ENCODE measurements around the gene NRIP1.
"Not testable (repeated sequence)": the region's sequence is repeated elsewhere in the genome, so short reads cannot be mapped to it uniquely, and the experiment has no call there.

Gene NRIP1

DNA sequence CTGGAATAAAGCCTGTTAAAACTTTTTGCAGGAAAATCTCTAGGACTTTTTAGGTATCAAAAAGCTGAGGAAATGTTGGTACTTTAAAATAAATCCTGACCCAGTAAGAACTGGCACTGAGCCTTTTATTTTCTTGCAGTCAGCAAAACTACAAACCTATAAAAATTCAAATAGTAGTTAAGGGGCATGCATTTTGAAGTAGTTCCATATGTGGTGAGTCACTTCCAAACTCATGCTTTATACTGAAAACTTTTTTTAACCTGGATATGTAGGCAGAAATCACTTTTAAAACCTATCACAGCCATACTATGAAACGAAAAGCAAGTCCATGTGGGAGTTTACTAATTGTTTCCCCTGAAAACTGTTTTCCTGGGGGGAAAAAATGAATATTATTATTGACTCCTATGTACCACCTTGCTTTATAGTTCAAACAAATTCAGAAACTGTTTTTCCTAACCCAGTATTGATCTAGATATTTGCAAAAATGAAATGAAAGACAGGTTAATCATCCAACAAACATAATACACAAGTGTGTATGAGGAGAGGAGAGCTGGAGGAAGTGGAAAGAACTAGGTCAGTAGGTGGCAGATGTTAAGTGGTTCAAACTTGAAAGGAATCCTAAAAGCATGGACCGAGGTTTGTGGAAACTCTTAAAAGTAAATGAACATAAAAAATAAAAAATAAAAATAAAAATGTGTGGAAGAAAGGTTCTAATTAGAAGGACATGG lies 30.5 kb downstream of the NRIP1 start:
- Histone ChIP-seq H3K36me3 (ENCODE audit: insufficient read depth, low read depth, low read length) (no peaks in the 10 kb centered on the region), H3K4me3 (ENCODE audit: low read length) (no peak overlapping the region), H3K9ac (ENCODE audit: low read depth, low read length) (no peak overlapping the region), H3K27ac (ENCODE audit: low read length) (no peak overlapping the region), H3K4me1 (ENCODE audit: insufficient read depth, low read length) (peaks cover 3% of the 10 kb centered on the region; the same call in 1 of the 2 replicates), H3K27me3 (ENCODE audit: insufficient read depth, low read length) (no peaks in the 10 kb centered on the region), H3K9me3 (ENCODE audit: insufficient read depth, low read depth, low read length) (no peaks in the 10 kb centered on the region)

DNA sequence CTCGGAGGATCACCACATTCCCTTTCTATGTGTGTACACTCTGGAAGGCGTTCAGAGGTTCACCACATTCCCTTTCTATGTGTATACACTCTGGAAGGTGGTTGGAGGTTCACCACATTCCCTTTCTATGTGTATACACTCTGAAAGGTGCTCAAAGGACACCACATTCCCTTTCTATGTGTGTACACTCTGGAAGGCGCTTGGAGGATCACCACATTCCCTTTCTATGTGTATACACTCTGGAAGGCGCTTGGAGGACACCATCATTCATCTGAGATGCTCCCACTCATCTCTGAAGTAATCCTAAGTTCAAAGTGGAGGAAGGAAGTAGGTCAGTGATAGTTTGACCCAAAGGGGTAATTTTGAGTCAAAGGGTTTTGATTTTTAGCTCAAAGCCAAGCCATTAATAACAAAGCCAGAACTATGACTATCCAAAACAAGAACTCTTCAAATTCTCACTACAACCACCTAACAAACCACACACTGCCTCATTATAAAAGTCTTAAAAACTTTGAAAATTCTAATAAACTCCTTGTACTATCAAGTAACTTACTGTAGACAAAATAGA lies 32.9 kb downstream of the NRIP1 start:
- Histone ChIP-seq H3K27me3 (ENCODE audit: insufficient read depth, low read length) (no peaks in the 10 kb centered on the region), H3K9ac (ENCODE audit: low read depth, low read length) (no peak overlapping the region), H3K4me1 (ENCODE audit: insufficient read depth, low read length) (peaks cover 3% of the 10 kb centered on the region; the same call in 1 of the 2 replicates), H3K27ac (ENCODE audit: low read length) (no peak overlapping the region), H3K9me3 (ENCODE audit: insufficient read depth, low read depth, low read length) (no peaks in the 10 kb centered on the region), H3K4me3 (ENCODE audit: low read length) (no peak overlapping the region), H3K36me3 (ENCODE audit: insufficient read depth, low read depth, low read length) (no peaks in the 10 kb centered on the region)

DNA sequence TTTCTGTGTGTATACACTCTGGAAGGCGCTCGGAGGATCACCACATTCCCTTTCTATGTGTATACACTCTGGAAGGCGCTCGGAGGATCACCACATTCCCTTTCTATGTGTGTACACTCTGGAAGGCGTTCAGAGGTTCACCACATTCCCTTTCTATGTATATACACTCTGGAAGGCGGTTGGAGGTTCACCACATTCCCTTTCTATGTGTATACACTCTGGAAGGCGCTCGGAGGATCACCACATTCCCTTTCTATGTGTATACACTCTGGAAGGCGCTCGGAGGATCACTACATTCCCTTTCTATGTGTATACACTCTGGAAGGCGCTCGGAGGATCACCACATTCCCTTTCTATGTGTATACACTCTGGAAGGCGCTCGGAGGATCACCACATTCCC lies 33.4 kb downstream of the NRIP1 start:
- not testable (repeated sequence) for H3K27ac ChIP-seq (ENCODE audit: low read length); H3K27me3 ChIP-seq (ENCODE audit: insufficient read depth, low read length); H3K9me3 ChIP-seq (ENCODE audit: insufficient read depth, low read depth, low read length); H3K36me3 ChIP-seq (ENCODE audit: insufficient read depth, low read depth, low read length); H3K9ac ChIP-seq (ENCODE audit: low read depth, low read length); H3K4me1 ChIP-seq (ENCODE audit: insufficient read depth, low read length); H3K4me3 ChIP-seq (ENCODE audit: low read length)

DNA sequence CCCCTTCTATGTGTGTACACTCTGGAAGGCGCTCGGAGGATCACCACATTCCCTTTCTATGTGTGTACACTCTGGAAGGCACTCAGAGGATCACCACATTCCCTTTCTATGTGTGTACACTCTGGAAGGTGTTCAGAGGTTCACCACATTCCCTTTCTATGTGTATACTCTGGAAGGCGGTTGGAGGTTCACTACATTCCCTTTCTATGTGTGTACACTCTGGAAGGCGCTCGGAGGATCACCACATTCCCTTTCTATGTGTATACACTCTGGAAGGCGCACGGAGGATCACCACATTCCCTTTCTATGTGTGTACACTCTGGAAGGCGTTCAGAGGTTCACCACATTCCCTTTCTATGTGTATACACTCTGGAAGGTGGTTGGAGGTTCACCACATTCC lies 33.9 kb downstream of the NRIP1 start:
- H3K36me3 ChIP-seq (ENCODE audit: insufficient read depth, low read depth, low read length); H3K27me3 ChIP-seq (ENCODE audit: insufficient read depth, low read length); H3K4me3 ChIP-seq (ENCODE audit: low read length); H3K4me1 ChIP-seq (ENCODE audit: insufficient read depth, low read length); H3K9me3 ChIP-seq (ENCODE audit: insufficient read depth, low read depth, low read length); H3K27ac ChIP-seq (ENCODE audit: low read length); H3K9ac ChIP-seq (ENCODE audit: low read depth, low read length): not testable (repeated sequence)

DNA sequence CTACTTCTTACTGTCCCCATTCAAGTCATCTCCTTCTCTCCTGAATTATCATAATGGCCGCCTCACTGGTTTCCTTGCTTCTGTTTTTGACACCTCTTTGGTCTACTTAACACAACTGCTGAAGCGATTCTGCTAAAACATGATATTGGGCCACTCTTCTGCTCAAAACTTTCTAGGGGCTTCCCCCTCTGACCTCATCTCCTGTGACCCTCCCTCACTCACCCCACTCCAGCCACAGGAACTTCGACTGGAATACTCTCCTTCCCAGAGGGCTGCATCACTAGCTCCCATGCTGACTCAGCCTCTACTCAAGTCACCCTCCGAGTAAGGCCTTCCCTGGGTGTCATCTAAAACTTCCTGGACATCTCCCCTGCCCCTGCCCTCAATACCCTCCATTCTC lies 35.7 kb downstream of the NRIP1 start:
- Histone ChIP-seq H3K9ac (ENCODE audit: low read depth, low read length) (no peak overlapping the region), H3K4me1 (ENCODE audit: insufficient read depth, low read length) (no peaks in the 10 kb centered on the region), H3K27me3 (ENCODE audit: insufficient read depth, low read length) (no peaks in the 10 kb centered on the region), H3K9me3 (ENCODE audit: insufficient read depth, low read depth, low read length) (no peaks in the 10 kb centered on the region), H3K4me3 (ENCODE audit: low read length) (no peak overlapping the region), H3K27ac (ENCODE audit: low read length) (no peak overlapping the region), H3K36me3 (ENCODE audit: insufficient read depth, low read depth, low read length) (no peaks in the 10 kb centered on the region)

DNA sequence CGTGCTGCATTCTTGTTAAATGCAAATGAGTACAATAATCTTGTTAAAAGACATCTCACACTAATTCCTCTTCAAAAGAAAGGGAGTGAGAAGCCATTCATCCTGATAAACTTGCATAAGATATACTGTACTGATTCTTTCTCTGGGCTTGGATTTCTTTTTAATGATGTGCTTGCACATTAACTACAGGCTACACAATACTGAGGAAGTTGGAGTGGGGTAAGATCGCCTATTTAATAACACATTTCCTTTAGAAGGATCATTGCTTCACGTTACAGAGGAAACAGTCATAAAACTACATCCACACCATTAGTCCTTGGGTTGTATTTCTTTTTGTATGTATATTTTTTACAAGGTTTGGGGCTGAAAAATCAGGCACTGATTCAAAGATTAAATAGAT lies 36.6 kb downstream of the NRIP1 start:
- no peak overlapping the region for H3K9ac ChIP-seq (ENCODE audit: low read depth, low read length)
- no peaks in the 10 kb centered on the region for H3K4me1 ChIP-seq (ENCODE audit: insufficient read depth, low read length)
- no peaks in the 10 kb centered on the region for H3K9me3 ChIP-seq (ENCODE audit: insufficient read depth, low read depth, low read length)
- H3K27ac ChIP-seq (ENCODE audit: low read length): no peak overlapping the region
- no peaks in the 10 kb centered on the region for H3K27me3 ChIP-seq (ENCODE audit: insufficient read depth, low read length)
- H3K4me3 ChIP-seq (ENCODE audit: low read length): no peak overlapping the region
- no peaks in the 10 kb centered on the region for H3K36me3 ChIP-seq (ENCODE audit: insufficient read depth, low read depth, low read length)

DNA sequence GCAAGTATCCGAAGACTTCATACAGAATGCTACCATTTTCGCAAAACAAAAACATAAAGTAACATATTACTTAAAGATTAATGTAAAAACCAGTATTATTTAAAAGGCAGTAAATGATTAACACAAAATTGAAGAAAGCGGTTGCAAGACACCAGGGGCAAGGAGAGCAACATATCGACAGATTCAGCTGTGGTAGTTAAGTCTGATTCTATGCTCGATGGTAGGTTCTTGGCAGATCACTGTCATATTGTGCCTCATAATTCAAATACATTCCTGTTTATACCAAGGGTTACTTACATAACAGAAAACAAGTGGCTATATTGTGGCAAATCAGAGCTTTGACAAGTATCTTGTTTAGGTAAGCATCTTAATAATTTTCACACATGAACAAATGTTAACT lies 37.7 kb downstream of the NRIP1 start:
- Histone ChIP-seq H3K27me3 (ENCODE audit: insufficient read depth, low read length) (no peaks in the 10 kb centered on the region), H3K9ac (ENCODE audit: low read depth, low read length) (no peak overlapping the region), H3K4me3 (ENCODE audit: low read length) (no peak overlapping the region), H3K4me1 (ENCODE audit: insufficient read depth, low read length) (no peaks in the 10 kb centered on the region), H3K36me3 (ENCODE audit: insufficient read depth, low read depth, low read length) (no peaks in the 10 kb centered on the region), H3K27ac (ENCODE audit: low read length) (no peak overlapping the region), H3K9me3 (ENCODE audit: insufficient read depth, low read depth, low read length) (no peaks in the 10 kb centered on the region)

DNA sequence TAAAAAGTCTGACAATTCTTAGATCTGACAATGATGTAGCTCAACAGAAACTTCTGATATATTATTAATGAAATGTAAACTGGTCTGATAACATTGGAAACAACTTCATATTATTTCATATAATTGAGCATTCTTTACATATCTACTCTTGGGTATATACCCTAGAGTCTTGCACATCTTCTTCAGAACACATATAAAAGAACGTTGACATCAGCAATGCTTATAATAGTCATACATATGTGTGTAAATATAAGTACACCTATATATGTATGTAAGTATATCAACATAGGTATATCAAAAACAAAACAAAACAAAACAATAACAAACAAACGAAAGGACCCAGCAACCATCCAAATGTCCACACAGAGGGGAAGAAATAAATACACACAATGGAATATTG lies 38.4 kb downstream of the NRIP1 start:
- H3K9me3 ChIP-seq (ENCODE audit: insufficient read depth, low read depth, low read length): no peaks in the 10 kb centered on the region
- H3K27me3 ChIP-seq (ENCODE audit: insufficient read depth, low read length): no peaks in the 10 kb centered on the region
- no peak overlapping the region for H3K27ac ChIP-seq (ENCODE audit: low read length)
- no peak overlapping the region for H3K4me3 ChIP-seq (ENCODE audit: low read length)
- no peak overlapping the region for H3K9ac ChIP-seq (ENCODE audit: low read depth, low read length)
- H3K4me1 ChIP-seq (ENCODE audit: insufficient read depth, low read length): no peaks in the 10 kb centered on the region
- no peaks in the 10 kb centered on the region for H3K36me3 ChIP-seq (ENCODE audit: insufficient read depth, low read depth, low read length)

DNA sequence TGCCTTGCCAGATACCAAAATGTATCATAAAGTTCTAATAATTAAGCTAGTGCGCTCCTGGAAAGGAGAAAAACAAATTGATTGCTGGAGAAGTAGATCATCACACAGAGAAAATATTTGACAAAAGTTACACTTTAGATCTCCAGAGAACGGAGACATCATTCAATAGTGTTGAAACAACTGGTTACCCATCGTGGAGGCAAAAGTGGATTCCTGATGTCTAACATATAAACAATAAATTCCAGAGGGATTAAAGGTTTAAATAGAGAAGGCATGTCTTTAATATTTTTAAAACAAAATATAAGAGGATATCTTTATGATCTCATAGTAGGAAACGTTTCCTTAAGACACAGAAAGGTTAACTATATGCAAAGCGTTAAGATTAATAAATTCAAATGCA lies 41.0 kb downstream of the NRIP1 start:
- H3K4me3 ChIP-seq (ENCODE audit: low read length): no peak overlapping the region
- no peak overlapping the region for H3K27ac ChIP-seq (ENCODE audit: low read length)
- no peaks in the 10 kb centered on the region for H3K27me3 ChIP-seq (ENCODE audit: insufficient read depth, low read length)
- H3K9me3 ChIP-seq (ENCODE audit: insufficient read depth, low read depth, low read length): no peaks in the 10 kb centered on the region
- no peaks in the 10 kb centered on the region for H3K36me3 ChIP-seq (ENCODE audit: insufficient read depth, low read depth, low read length)
- no peaks in the 10 kb centered on the region for H3K4me1 ChIP-seq (ENCODE audit: insufficient read depth, low read length)
- no peak overlapping the region for H3K9ac ChIP-seq (ENCODE audit: low read depth, low read length)

DNA sequence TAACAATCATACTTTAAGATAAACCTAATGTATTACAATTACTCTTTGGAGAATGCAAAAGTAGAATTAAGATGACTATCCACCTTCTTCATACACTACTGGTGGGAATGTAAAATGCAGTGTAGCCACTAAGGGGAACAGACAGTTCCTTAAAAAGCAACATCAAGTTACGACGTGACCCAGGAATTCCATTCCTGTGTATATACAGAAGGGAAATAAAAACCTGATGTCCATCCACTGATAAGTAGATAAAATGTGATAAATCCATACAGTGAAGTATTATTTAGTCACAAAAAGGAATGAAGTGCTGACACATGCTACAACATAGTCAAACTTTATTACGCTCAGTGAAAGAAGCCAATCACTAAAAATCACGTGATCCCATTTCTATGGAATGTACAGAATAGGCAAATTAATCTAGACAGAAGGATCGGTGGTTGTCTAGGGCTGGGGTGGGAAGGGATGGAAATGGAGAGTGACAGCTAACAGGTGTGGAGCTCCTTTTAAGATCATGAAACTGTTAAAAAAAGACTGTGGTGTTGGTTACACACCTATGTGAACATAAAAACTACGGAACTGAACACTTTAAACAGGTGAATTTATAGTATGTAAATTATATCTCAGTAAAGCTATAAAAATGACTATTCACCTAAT lies 42.1 kb downstream of the NRIP1 start:
- Histone ChIP-seq H3K27me3 (ENCODE audit: insufficient read depth, low read length) (no peaks in the 10 kb centered on the region), H3K4me1 (ENCODE audit: insufficient read depth, low read length) (no peaks in the 10 kb centered on the region; the same call in 1 of the 2 replicates), H3K4me3 (ENCODE audit: low read length) (no peak overlapping the region), H3K36me3 (ENCODE audit: insufficient read depth, low read depth, low read length) (no peaks in the 10 kb centered on the region), H3K9me3 (ENCODE audit: insufficient read depth, low read depth, low read length) (no peaks in the 10 kb centered on the region), H3K27ac (ENCODE audit: low read length) (no peak overlapping the region), H3K9ac (ENCODE audit: low read depth, low read length) (no peak overlapping the region)

DNA sequence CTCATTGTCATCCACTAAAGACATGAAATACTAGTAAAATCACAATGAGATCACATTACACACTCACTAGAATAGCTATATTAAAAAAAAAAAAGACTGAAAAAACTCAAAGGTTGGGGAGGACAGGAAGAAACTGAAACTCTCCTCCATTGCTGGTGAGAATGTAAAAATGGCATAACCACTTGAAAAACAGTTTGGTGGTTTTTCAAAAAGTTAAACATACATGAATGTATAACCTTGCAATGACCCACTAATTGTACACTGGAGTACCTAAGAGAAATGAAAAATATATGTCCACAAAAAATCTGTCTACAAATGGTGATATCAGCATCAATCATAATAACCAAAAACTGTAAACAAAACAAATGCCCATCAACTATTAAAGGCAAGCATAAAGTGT lies 44.0 kb downstream of the NRIP1 start:
- no peak overlapping the region for H3K27ac ChIP-seq (ENCODE audit: low read length)
- H3K9ac ChIP-seq (ENCODE audit: low read depth, low read length): no peak overlapping the region
- no peaks in the 10 kb centered on the region; the same call in 1 of the 2 replicates for H3K4me1 ChIP-seq (ENCODE audit: insufficient read depth, low read length)
- H3K27me3 ChIP-seq (ENCODE audit: insufficient read depth, low read length): no peaks in the 10 kb centered on the region
- H3K36me3 ChIP-seq (ENCODE audit: insufficient read depth, low read depth, low read length): no peaks in the 10 kb centered on the region
- no peaks in the 10 kb centered on the region for H3K9me3 ChIP-seq (ENCODE audit: insufficient read depth, low read depth, low read length)
- no peak overlapping the region for H3K4me3 ChIP-seq (ENCODE audit: low read length)

DNA sequence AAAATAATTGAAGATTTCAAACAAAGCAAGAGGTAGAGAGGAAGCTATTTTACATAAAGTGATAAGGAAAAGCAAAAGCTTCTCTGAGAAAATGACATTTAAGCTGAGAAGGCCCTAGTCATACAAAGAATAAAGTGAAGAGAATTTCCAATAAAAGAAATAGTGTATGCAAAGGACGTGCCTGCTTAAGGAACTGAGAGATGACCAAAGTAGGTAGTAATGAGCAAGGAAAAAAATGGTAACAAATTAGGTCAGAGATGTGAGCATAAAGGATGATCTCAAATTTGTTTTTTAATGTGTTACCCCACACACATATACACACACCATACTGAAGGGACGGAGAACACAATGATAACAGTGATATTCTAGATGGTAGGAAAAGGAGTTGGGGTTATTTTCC lies 46.4 kb downstream of the NRIP1 start:
- no peak overlapping the region for H3K27ac ChIP-seq (ENCODE audit: low read length)
- H3K27me3 ChIP-seq (ENCODE audit: insufficient read depth, low read length): no peaks in the 10 kb centered on the region
- no peak overlapping the region for H3K4me3 ChIP-seq (ENCODE audit: low read length)
- no peaks in the 10 kb centered on the region; the same call in 1 of the 2 replicates for H3K4me1 ChIP-seq (ENCODE audit: insufficient read depth, low read length)
- H3K9me3 ChIP-seq (ENCODE audit: insufficient read depth, low read depth, low read length): no peaks in the 10 kb centered on the region
- H3K36me3 ChIP-seq (ENCODE audit: insufficient read depth, low read depth, low read length): no peaks in the 10 kb centered on the region
- no peak overlapping the region for H3K9ac ChIP-seq (ENCODE audit: low read depth, low read length)
